ENCODE measurements around the gene POR. TPM values are rescaled to one million over a fixed set of nuclear protein-coding genes. Genes with fewer than 3 reads are reported as not detected.
A peak's percentile ranks its signal among the peaks of the same experiment; 100 is the strongest.

POR gene
- total and polyA plus RNA-seq, 2 of the 13 experiments (the other 11 are each of a cell fraction or from before 2014, with no cell fraction given): 145 to 266 TPM

- peak; percentile 34; the same call in 1 of the 2 replicates for TF ChIP-seq FLYWCH1 (CRISPR knock-in tag; IDR thresholded peaks at IDR 0.05)
- no peak for TF ChIP-seq ATF7 (IDR thresholded peaks at IDR 0.05)
- no peak for TF ChIP-seq ATF7 (CRISPR knock-in tag; IDR thresholded peaks at IDR 0.05)
- TF ChIP-seq MEIS2 (CRISPR knock-in tag; IDR thresholded peaks at IDR 0.05): no peak
- TF ChIP-seq MXI1 (IDR thresholded peaks at IDR 0.05; ENCODE audit: borderline replicate concordance, low read depth, low read length): no peak
- TF ChIP-seq, protein P1, sequence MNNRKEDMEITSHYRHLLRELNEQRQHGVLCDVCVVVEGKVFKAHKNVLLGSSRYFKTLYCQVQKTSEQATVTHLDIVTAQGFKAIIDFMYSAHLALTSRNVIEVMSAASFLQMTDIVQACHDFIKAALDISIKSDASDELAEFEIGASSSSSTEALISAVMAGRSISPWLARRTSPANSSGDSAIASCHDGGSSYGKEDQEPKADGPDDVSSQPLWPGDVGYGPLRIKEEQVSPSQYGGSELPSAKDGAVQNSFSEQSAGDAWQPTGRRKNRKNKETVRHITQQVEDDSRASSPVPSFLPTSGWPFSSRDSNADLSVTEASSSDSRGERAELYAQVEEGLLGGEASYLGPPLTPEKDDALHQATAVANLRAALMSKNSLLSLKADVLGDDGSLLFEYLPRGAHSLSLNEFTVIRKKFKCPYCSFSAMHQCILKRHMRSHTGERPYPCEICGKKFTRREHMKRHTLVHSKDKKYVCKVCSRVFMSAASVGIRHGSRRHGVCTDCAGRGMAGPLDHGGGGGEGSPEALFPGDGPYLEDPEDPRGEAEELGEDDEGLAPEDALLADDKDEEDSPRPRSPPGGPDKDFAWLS (CRISPR knock-in tag; IDR thresholded peaks at IDR 0.05; ENCODE audit: borderline replicate concordance): no peak
- peak; percentile 24; the same call in 1 of the 2 replicates for TF ChIP-seq ARID4A (CRISPR knock-in tag; IDR thresholded peaks at IDR 0.05; ENCODE audit: borderline replicate concordance)
- TF ChIP-seq TCF7 (IDR thresholded peaks at IDR 0.05; ENCODE audit: low read depth): no peak
- TF ChIP-seq, protein P2, sequence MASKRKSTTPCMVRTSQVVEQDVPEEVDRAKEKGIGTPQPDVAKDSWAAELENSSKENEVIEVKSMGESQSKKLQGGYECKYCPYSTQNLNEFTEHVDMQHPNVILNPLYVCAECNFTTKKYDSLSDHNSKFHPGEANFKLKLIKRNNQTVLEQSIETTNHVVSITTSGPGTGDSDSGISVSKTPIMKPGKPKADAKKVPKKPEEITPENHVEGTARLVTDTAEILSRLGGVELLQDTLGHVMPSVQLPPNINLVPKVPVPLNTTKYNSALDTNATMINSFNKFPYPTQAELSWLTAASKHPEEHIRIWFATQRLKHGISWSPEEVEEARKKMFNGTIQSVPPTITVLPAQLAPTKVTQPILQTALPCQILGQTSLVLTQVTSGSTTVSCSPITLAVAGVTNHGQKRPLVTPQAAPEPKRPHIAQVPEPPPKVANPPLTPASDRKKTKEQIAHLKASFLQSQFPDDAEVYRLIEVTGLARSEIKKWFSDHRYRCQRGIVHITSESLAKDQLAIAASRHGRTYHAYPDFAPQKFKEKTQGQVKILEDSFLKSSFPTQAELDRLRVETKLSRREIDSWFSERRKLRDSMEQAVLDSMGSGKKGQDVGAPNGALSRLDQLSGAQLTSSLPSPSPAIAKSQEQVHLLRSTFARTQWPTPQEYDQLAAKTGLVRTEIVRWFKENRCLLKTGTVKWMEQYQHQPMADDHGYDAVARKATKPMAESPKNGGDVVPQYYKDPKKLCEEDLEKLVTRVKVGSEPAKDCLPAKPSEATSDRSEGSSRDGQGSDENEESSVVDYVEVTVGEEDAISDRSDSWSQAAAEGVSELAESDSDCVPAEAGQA (IDR thresholded peaks at IDR 0.05; ENCODE audit: low read depth): no peak
- TF ChIP-seq, protein P2 (CRISPR knock-in tag; IDR thresholded peaks at IDR 0.05; ENCODE audit: borderline replicate concordance): no peak
- no peak for TF ChIP-seq FOXK2 (IDR thresholded peaks at IDR 0.05)
- peak; percentile 93 for TF ChIP-seq RAD21 (CRISPR knock-in tag; IDR thresholded peaks at IDR 0.05)
- no peak for TF ChIP-seq ZNF737 (CRISPR knock-in tag; IDR thresholded peaks at IDR 0.05; ENCODE audit: borderline replicate concordance)
- TF ChIP-seq CBX1 (IDR thresholded peaks at IDR 0.05; ENCODE audit: low read depth): no peak
- no peak for TF ChIP-seq MYNN (CRISPR knock-in tag; IDR thresholded peaks at IDR 0.05; ENCODE audit: low read depth)
- TF ChIP-seq IKZF1 (IDR thresholded peaks at IDR 0.05): no peak
- TF ChIP-seq ZNF589 (CRISPR knock-in tag; conservative IDR thresholded peaks at IDR 0.05): no peak
- TF ChIP-seq ZNF383 (CRISPR knock-in tag; IDR thresholded peaks at IDR 0.05; ENCODE audit: borderline replicate concordance): no peak
- no peak for TF ChIP-seq ZNF570 (CRISPR knock-in tag; IDR thresholded peaks at IDR 0.05; ENCODE audit: borderline replicate concordance)
These were observed 105.2 kb downstream of the POR start (continued) for GRCh38 chr7:76020031-76020714.
